HepG2 (cell line): ENCODE measurements around the gene MAP3K2. TPM values are rescaled to one million over a fixed set of nuclear protein-coding genes. Genes with fewer than 3 reads are reported as not detected.

Experiments
- BATF2 ChIP-seq: sonication (generic); formaldehyde crosslinking; IDR thresholded peaks from 2 replicates; pipeline ENCODE4 v1.8.0; 2022; ENCODE audit warnings: mild to moderate bottlenecking, missing genetic modification reagents, moderate library complexity
- DNMT1 ChIP-seq: sonication (generic); formaldehyde crosslinking; IDR thresholded peaks from 2 replicates; pipeline ENCODE4 v1.5.1; 2020; ENCODE audit warnings: mild to moderate bottlenecking, missing genetic modification reagents
- HNRNPLL ChIP-seq: fragments of 200-400 bp; formaldehyde crosslinking; IDR thresholded peaks from 2 replicates; pipeline ENCODE4 v1.6.1; 2017; ENCODE audit warnings: mild to moderate bottlenecking, low read depth, low read length; ENCODE audit not compliant: poor library complexity, severe bottlenecking
- MAX ChIP-seq: IDR thresholded peaks from 2 replicates; pipeline ENCODE4 v1.6.1; 2012; ENCODE audit warnings: inconsistent platforms
- RARG ChIP-seq: sonication (generic); formaldehyde crosslinking; IDR thresholded peaks from 2 replicates; pipeline ENCODE4 v1.4.0; 2020; ENCODE audit warnings: low read depth, mild to moderate bottlenecking, missing genetic modification reagents
- THAP7 ChIP-seq: sonication (generic); formaldehyde crosslinking; IDR thresholded peaks from 2 replicates; pipeline ENCODE4 v1.8.1; 2023; ENCODE audit warnings: mild to moderate bottlenecking, missing genetic modification reagents
- UBTF ChIP-seq: sonication (generic); formaldehyde crosslinking; IDR thresholded peaks from 2 replicates; pipeline ENCODE4 v1.4.0; 2020; ENCODE audit warnings: mild to moderate bottlenecking, missing genetic modification reagents
- ZBTB40 ChIP-seq, 2 experiments: fragments of 450-650 bp in 1 of 2; sonication (generic) in 1 of 2; formaldehyde crosslinking in 1 of 2; IDR thresholded peaks; 2 replicates each; pipeline versions ENCODE4 v1.6.1 to v1.8.0; 2016 to 2022; ENCODE audit warnings: antibody characterized with exemption in 1 of 2, mild to moderate bottlenecking in 1 of 2, missing genetic modification reagents in 1 of 2
- ZNF747 ChIP-seq: sonication (generic); formaldehyde crosslinking; IDR thresholded peaks from 2 replicates; pipeline ENCODE4 v1.8.1; 2023; ENCODE audit warnings: missing genetic modification reagents, mild to moderate bottlenecking, borderline replicate concordance
- ZNF883 ChIP-seq: sonication (generic); formaldehyde crosslinking; IDR thresholded peaks from 2 replicates; pipeline ENCODE4 v1.5.1; 2020; ENCODE audit warnings: mild to moderate bottlenecking, missing genetic modification reagents; ENCODE audit errors: not compliant biosample characterization
- polyA plus RNA-seq, 8 experiments: library from polyadenylated mRNA; depleted of rRNA in 3 of 8; stranded (reverse) in 7 of 8; unstranded in 1 of 8; fragments of >200 nt; fragmentation: Illumina TruSeq in 4 of 8; extraction: Trizol in 4 of 8; gene quantifications; 2 replicates each; pipeline versions ENCODE4 v1.2.1 to v1.2.3, GENCODE V29; 2011 to 2016; ENCODE audit warnings: low read depth in 4 of 8, missing spikeins in 1 of 8, mixed read lengths in 1 of 8; ENCODE audit not compliant: insufficient read depth in 1 of 8
- total RNA-seq, 5 experiments: library from RNA; depleted of rRNA; stranded (reverse); fragments of >200 nt; fragmentation: Illumina TruSeq; extraction: Trizol; gene quantifications; 2 replicates each; pipeline ENCODE4 v1.2.3, GENCODE V29; 2016; ENCODE audit warnings: low read depth in 1 of 5

Gene MAP3K2
- total and polyA plus RNA-seq, 2 of the 13 experiments (the other 11 are each of a cell fraction or from before 2014, with no cell fraction given), result 12.2 to 37.2 TPM

- TF ChIP-seq BATF2 (CRISPR knock-in tag) (peak; percentile 71; the same call in 1 of the 2 replicates), ZNF883 (CRISPR knock-in tag) (peak; percentile 55), MAX (peak; percentile 12; the same call in 1 of the 2 replicates), ZNF747 (0 out of 2 replicates have a peak, but pooled peaks have one; percentile 17), THAP7 (peak; percentile 12; the same call in 1 of the 2 replicates), RARG (CRISPR knock-in tag) (no peak), HNRNPLL (peak; percentile 45), ZBTB40 (IDR thresholded peaks at IDR 0.05) (no peak), ZBTB40 (CRISPR knock-in tag; IDR thresholded peaks at IDR 0.05) (0 out of 2 replicates have a peak, but pooled peaks have one; percentile 19), UBTF (CRISPR knock-in tag) (0 out of 2 replicates have a peak, but pooled peaks have one; percentile 35), DNMT1 (CRISPR knock-in tag) (no peak)
Observed at GRCh38 chr2:127415593-127416505, 28.1 kb upstream of the MAP3K2 start (continued).
